Measurements from ENCODE around the gene CPED1.

The CPED1 gene

DNA sequence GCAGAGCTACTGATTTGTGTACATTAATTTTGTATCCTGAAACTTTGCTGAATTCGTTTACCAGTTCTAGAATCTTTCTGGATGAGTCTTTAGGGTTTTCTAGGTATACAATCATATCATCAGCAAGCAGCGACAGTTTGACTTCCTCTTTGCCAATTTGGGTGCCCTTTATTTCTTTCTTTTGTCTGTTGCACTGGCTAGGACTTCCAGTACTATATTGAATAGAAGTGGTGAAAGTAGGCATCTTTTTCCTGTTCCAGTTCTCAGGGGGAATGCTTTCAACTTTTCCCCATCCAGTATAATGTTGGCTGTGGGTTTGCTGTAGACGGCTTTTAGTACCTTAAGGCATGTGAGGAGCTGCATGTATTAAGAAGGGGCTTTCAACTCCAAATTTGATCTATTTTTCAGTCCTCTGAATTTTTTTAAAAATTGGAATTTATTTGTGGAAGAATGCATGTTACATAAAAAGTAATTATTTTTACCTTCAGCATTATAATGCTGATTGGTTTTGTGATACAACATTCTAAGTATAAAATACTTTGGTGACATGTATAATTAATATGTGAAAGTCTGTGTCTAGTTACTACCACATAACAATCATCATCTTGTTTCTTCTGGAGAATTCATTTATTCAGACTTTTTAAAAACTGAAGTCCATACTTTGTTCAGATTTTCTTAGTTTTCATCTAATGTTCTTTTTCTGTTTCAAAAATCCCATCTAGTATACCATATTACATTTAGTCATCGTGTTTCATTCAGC is 49.6 kb downstream of the CPED1 start:
- DNase-seq (ENCODE audit: extremely low read depth, low read depth): no peak
- TF ChIP-seq CTCF (IDR thresholded peaks at IDR 0.05; ENCODE audit: low read depth, low read length): no peak

- TF ChIP-seq CTCF (IDR thresholded peaks at IDR 0.05; ENCODE audit: low read depth, low read length): no peak
- no peak for DNase-seq (ENCODE audit: extremely low read depth, low read depth)
Measured at GRCh38 chr7:121038717-121039509, 50.4 kb downstream of the CPED1 start.

DNA sequence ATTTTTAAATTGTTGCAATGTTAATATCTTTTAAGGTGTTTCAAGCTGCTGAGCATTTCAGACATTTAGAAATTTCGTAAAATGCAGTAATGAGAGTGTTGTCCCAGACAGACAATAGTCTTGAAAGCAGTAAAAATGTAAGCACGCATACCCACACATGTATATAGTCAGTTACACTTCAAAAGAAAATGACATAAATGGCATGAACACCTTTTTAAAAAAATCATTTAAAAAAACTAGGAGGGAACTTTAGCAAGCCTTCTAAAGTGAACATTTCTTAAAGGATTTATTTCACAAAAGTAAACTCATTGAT is 51.0 kb downstream of the CPED1 start:
- no peak for TF ChIP-seq CTCF (IDR thresholded peaks at IDR 0.05; ENCODE audit: low read depth, low read length)
- no peak for DNase-seq (ENCODE audit: extremely low read depth, low read depth)

DNA sequence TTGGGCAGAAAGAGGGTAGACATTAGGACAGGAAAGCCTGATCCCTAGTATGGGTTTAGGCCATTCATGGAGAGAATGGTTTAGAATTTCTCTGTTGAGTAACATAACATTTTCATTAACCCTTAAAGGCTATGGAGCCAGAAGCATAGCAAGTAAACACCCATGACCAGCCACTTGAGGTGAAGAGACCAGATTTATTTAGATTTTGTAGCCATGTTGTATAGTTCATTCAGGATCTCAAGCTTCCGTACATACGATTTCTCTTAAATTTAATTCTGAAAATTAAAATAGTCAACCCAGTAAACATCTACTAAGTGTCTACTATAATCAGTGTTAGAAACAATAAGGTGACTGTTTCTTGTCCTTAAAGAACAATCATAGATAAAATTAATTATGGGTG is 51.5 kb downstream of the CPED1 start:
- DNase-seq (ENCODE audit: extremely low read depth, low read depth): no peak
- TF ChIP-seq CTCF (IDR thresholded peaks at IDR 0.05; ENCODE audit: low read depth, low read length): no peak

- no peak for TF ChIP-seq CTCF (IDR thresholded peaks at IDR 0.05; ENCODE audit: low read depth, low read length)
- DNase-seq (ENCODE audit: extremely low read depth, low read depth): no peak
Measured at GRCh38 chr7:121041516-121042148, 53.1 kb downstream of the CPED1 start.

- no peak for DNase-seq (ENCODE audit: extremely low read depth, low read depth)
- no peak for TF ChIP-seq CTCF (IDR thresholded peaks at IDR 0.05; ENCODE audit: low read depth, low read length)
Measured at GRCh38 chr7:121042195-121042594, 53.7 kb downstream of the CPED1 start.

- no peak for TF ChIP-seq CTCF (IDR thresholded peaks at IDR 0.05; ENCODE audit: low read depth, low read length)
- DNase-seq (ENCODE audit: extremely low read depth, low read depth): no peak
Measured at GRCh38 chr7:121042899-121043298, 54.4 kb downstream of the CPED1 start.

Measured in AG09319 (cell line).